Thoracic aorta (tissue), 2 donors: ENCODE data around the gene STX4. TPM values are rescaled to one million over a fixed set of nuclear protein-coding genes. Genes with fewer than 3 reads are reported as not detected.
"Not testable (repeated sequence)": the region's sequence is repeated elsewhere in the genome, so short reads cannot be mapped to it uniquely, and the experiment has no call there.

Experiments used
- ATAC-seq: fragments of 150-250 bp; one replicate; pipeline ENCODE4 v1.8.0; 2017; ENCODE audit warnings: low read depth; ENCODE audit not compliant: insufficient number of reproducible peaks, low FRiP score
- DNase-seq: peaks from one replicate; pipeline ENCODE4 v3.0.0-alpha.2; 2020; ENCODE audit warnings: low spot score
- H3K27ac ChIP-seq, 2 donors: fragments of 200-600 bp; sonication (generic); 1 replicate in 1 of 2; 2 replicates in 1 of 2; pipeline ENCODE4 v1.5.1; 2016; ENCODE audit warnings: mild to moderate bottlenecking in 2 of 2, moderate library complexity in 2 of 2
- H3K27me3 ChIP-seq: fragments of 200-600 bp; sonication (generic); replicated peaks from 2 replicates; pipeline ENCODE4 v1.6.0; 2016; ENCODE audit warnings: mild to moderate bottlenecking; ENCODE audit not compliant: insufficient read depth
- H3K36me3 ChIP-seq: fragments of 200-600 bp; sonication (generic); one replicate; pipeline ENCODE4 v1.5.1; 2016
- H3K4me1 ChIP-seq, 2 donors: fragments of 200-600 bp; sonication (generic); 1 replicate in 1 of 2; 2 replicates in 1 of 2; pipeline versions ENCODE4 v1.5.1 to v1.6.0; 2016; ENCODE audit warnings: low read depth in 2 of 2, mild to moderate bottlenecking in 1 of 2; ENCODE audit not compliant: control insufficient read depth in 1 of 2
- H3K4me3 ChIP-seq: fragments of 200-600 bp; sonication (generic); 2 replicates; pipeline ENCODE4 v1.5.1; 2016; ENCODE audit warnings: mild to moderate bottlenecking
- H3K9me3 ChIP-seq: fragments of 200-600 bp; sonication (generic); 2 replicates; pipeline ENCODE4 v1.5.1; 2016
- CTCF ChIP-seq: fragments of 200-600 bp; sonication (generic); IDR thresholded peaks from one replicate; pipeline ENCODE4 v1.5.1; 2019; ENCODE audit warnings: antibody characterized with exemption
- total RNA-seq, 2 donors: library from RNA; depleted of rRNA; stranded (reverse); fragments of >200 nt; gene quantifications; one replicate each; pipeline versions ENCODE4 v1.1.0 to v1.2.3, GENCODE V29; 2016

The STX4 gene
- total RNA-seq, 2 donors from 2014 or later, result 39.3 to 50.5 TPM

- TF ChIP-seq CTCF, result no peak
- Histone ChIP-seq H3K27me3 (no peaks in the 10 kb centered on the region), H3K4me1 (no peaks in the 10 kb centered on the region), H3K9me3 (no peaks in the 10 kb centered on the region), H3K36me3 (no peaks in the 10 kb centered on the region), H3K4me3 (no peak overlapping the region), H3K27ac (no peak overlapping the region)
- DNase-seq (no peak), ATAC-seq (no peak)
Measured at GRCh38 chr16:31008551-31008950, 24.8 kb upstream of the STX4 start.

- Histone ChIP-seq H3K9me3 (no peaks in the 10 kb centered on the region), H3K36me3 (no peaks in the 10 kb centered on the region), H3K4me1 (no peaks in the 10 kb centered on the region), H3K27ac (no peak overlapping the region), H3K27me3 (no peaks in the 10 kb centered on the region), H3K4me3 (no peak overlapping the region)
- DNase-seq (no peak), ATAC-seq (no peak)
- TF ChIP-seq CTCF, result no peak
Measured at GRCh38 chr16:31009120-31009519, 24.2 kb upstream of the STX4 start.

- Histone ChIP-seq H3K27me3 (no peaks in the 10 kb centered on the region), H3K36me3 (no peaks in the 10 kb centered on the region), H3K4me1 (no peaks in the 10 kb centered on the region), H3K27ac (no peak overlapping the region), H3K9me3 (no peaks in the 10 kb centered on the region), H3K4me3 (no peak overlapping the region)
- TF ChIP-seq CTCF, result no peak
- ATAC-seq (no peak), DNase-seq (no peak)
Measured at GRCh38 chr16:31009894-31010584, 23.3 kb upstream of the STX4 start.

GRCh38 chr16:31010585-31011325, 22.6 kb upstream of the STX4 start, which contains the start of gene STX1B:
TSS of gene STX1B (minus strand) at chr16:31010638. CDS start at chr16:31010396, 242 bp downstream.
- no peak for ATAC-seq
- H3K4me3 ChIP-seq, result peak within 1 kb of the TSS; percentile 5

GRCh38 chr16:31011815-31012214, 21.5 kb upstream of the STX4 start:
- ATAC-seq, H3K27ac ChIP-seq, DNase-seq, H3K4me3 ChIP-seq, H3K9me3 ChIP-seq, H3K27me3 ChIP-seq, H3K4me1 ChIP-seq, H3K36me3 ChIP-seq: not testable (repeated sequence)

More at GRCh38 chr16:31010585-31011325, 22.6 kb upstream of the STX4 start, which contains the start of gene STX1B:
- TF ChIP-seq CTCF, result no peak
- no peaks in the 10 kb centered on the region for H3K36me3 ChIP-seq
- H3K27ac ChIP-seq, result no peak within 1 kb of the TSS
- DNase-seq, result no peak
- H3K4me1 ChIP-seq, result no peaks in the 10 kb centered on the region
- no peaks in the 10 kb centered on the region for H3K27me3 ChIP-seq
- H3K9me3 ChIP-seq, result no peaks in the 10 kb centered on the region

- not testable (repeated sequence) for H3K9me3 ChIP-seq, H3K4me1 ChIP-seq, H3K27me3 ChIP-seq, ATAC-seq, H3K4me3 ChIP-seq, H3K27ac ChIP-seq, H3K36me3 ChIP-seq, DNase-seq
Measured at GRCh38 chr16:31013292-31013691, 20.1 kb upstream of the STX4 start.
